Measurements from ENCODE around the gene KCNQ1. TPM values are rescaled to one million over a fixed set of nuclear protein-coding genes. Genes with fewer than 3 reads are reported as not detected.

The KCNQ1 gene
- total RNA-seq, 6 donors from 2014 or later: 18.0 to 45.4 (median 32.7) TPM

GRCh38 chr11:2794046-2794967 lies 349.5 kb downstream of the KCNQ1 start:
- no peaks in the 10 kb centered on the region for H3K27me3 ChIP-seq
- 83% methylated on average over 18 of the region's 18 CpGs for WGBS, 2 donors
- TF ChIP-seq EP300 (IDR thresholded peaks at IDR 0.05): no peak
- TF ChIP-seq POLR2AphosphoS5 (IDR thresholded peaks at IDR 0.05): no peak
- no peak for TF ChIP-seq CTCF (IDR thresholded peaks at IDR 0.05)
- no peak for TF ChIP-seq POLR2A (IDR thresholded peaks at IDR 0.05)

GRCh38 chr11:2794968-2795322 lies 350.1 kb downstream of the KCNQ1 start:
- TF ChIP-seq POLR2AphosphoS5 (IDR thresholded peaks at IDR 0.05): no peak
- no peak for TF ChIP-seq POLR2A (IDR thresholded peaks at IDR 0.05)
- TF ChIP-seq EP300 (IDR thresholded peaks at IDR 0.05): no peak
- no peak for TF ChIP-seq CTCF (IDR thresholded peaks at IDR 0.05)
- H3K27me3 ChIP-seq: no peaks in the 10 kb centered on the region
- DNase-seq (peak; percentile 14 to 39), ATAC-seq (ENCODE audit: low FRiP score in 2 of 2) (no peak)
- no peak overlapping the region for H3K4me3 ChIP-seq
- H3K9me3 ChIP-seq: no peaks in the 10 kb centered on the region
- no peak overlapping the region for H3K27ac ChIP-seq
- H3K4me1 ChIP-seq: peaks cover 10 to 16% (median 13%) of the 10 kb centered on the region in 4 donors
- H3K36me3 ChIP-seq: no peaks in the 10 kb centered on the region
- WGBS, 2 donors: 90 to 91% methylated on average over 11 to 12 of the region's 12 CpGs

More at GRCh38 chr11:2794046-2794967, 349.5 kb downstream of the KCNQ1 start:
- no peak for ATAC-seq (ENCODE audit: low FRiP score in 2 of 2)
- H3K4me3 ChIP-seq: no peak overlapping the region
- H3K36me3 ChIP-seq: no peaks in the 10 kb centered on the region
- peak; percentile 16 to 50 for DNase-seq
- H3K27ac ChIP-seq: no peak overlapping the region
- peaks cover 8 to 13% (median 12%) of the 10 kb centered on the region in 4 donors for H3K4me1 ChIP-seq
- H3K9me3 ChIP-seq: no peaks in the 10 kb centered on the region

- no peak for ATAC-seq (ENCODE audit: low FRiP score in 2 of 2)
- no peak overlapping the region for H3K4me3 ChIP-seq
- no peak for TF ChIP-seq CTCF (IDR thresholded peaks at IDR 0.05)
- TF ChIP-seq EP300 (IDR thresholded peaks at IDR 0.05): no peak
- TF ChIP-seq POLR2A (IDR thresholded peaks at IDR 0.05): no peak
- no peak for TF ChIP-seq POLR2AphosphoS5 (IDR thresholded peaks at IDR 0.05)
- H3K27ac ChIP-seq: no peak overlapping the region
- H3K27me3 ChIP-seq: no peaks in the 10 kb centered on the region
- H3K9me3 ChIP-seq: no peaks in the 10 kb centered on the region
- no peaks in the 10 kb centered on the region for H3K36me3 ChIP-seq
- 95% methylated on average over 10 of the region's 10 CpGs for WGBS, 2 donors
- peaks cover 12 to 22% (median 17%) of the 10 kb centered on the region in 4 donors for H3K4me1 ChIP-seq
- DNase-seq: peak; percentile 13 to 45
Measured at GRCh38 chr11:2795491-2795991, 350.7 kb downstream of the KCNQ1 start.

- DNase-seq (peak; percentile 6 to 70), ATAC-seq (ENCODE audit: low FRiP score in 2 of 2) (no peak)
- Histone ChIP-seq H3K4me1 (peaks cover 9 to 21% (median 14%) of the 10 kb centered on the region in 4 donors), H3K4me3 (no peak overlapping the region), H3K36me3 (no peaks in the 10 kb centered on the region), H3K27ac (no peak overlapping the region), H3K9me3 (no peaks in the 10 kb centered on the region), H3K27me3 (no peaks in the 10 kb centered on the region)
- WGBS, 2 donors: 92% methylated on average over 12 to 15 of the region's 15 CpGs
- TF ChIP-seq POLR2AphosphoS5 (IDR thresholded peaks at IDR 0.05): no peak
- no peak for TF ChIP-seq CTCF (IDR thresholded peaks at IDR 0.05)
- no peak for TF ChIP-seq EP300 (IDR thresholded peaks at IDR 0.05)
Measured at GRCh38 chr11:2796091-2796490, 351.3 kb downstream of the KCNQ1 start.

Measured in upper lobe of left lung (tissue), 6 donors.